H1 (cell line): ENCODE measurements around the gene GGCX. TPM values are rescaled to one million over a fixed set of nuclear protein-coding genes. Genes with fewer than 3 reads are reported as not detected.

Experiments
- ASH2L ChIP-seq: fragments of 200-600, 300-600 bp; sonication (generic); IDR thresholded peaks from one replicate; pipeline ENCODE4 v1.7.1; 2017; ENCODE audit warnings: low read length
- JUND ChIP-seq: IDR thresholded peaks from 2 replicates; pipeline ENCODE4 v1.6.1; 2011; ENCODE audit warnings: mild to moderate bottlenecking, improper control_type of control experiment, low read length
- MAFK ChIP-seq: IDR thresholded peaks from 2 replicates; pipeline ENCODE4 v1.6.1; 2012; ENCODE audit warnings: low read depth, mild to moderate bottlenecking, improper control_type of control experiment, low read length
- NANOG ChIP-seq: IDR thresholded peaks from 2 replicates; pipeline ENCODE4 v1.6.1; 2011; ENCODE audit warnings: low read length, low read depth, mild to moderate bottlenecking, inconsistent platforms; ENCODE audit not compliant: insufficient read depth, poor library complexity, severe bottlenecking
- SP4 ChIP-seq: IDR thresholded peaks from 2 replicates; pipeline ENCODE4 v1.6.1; 2012; ENCODE audit warnings: low read length, inconsistent platforms
- TAF1 ChIP-seq: IDR thresholded peaks from 2 replicates; pipeline ENCODE4 v1.6.1; 2011; ENCODE audit warnings: mild to moderate bottlenecking, low read depth, low read length
- polyA plus RNA-seq, 7 experiments: library from polyadenylated mRNA; depleted of rRNA in 3 of 7; stranded (reverse) in 5 of 7; unstranded in 2 of 7; fragments of >200 nt in 5 of 7; fragments of 200-250 nt in 2 of 7; gene quantifications; 1 replicate in 5 of 7; 2 replicates in 1 of 7; 4 replicates in 1 of 7; pipeline versions ENCODE4 v1.2.1 to v1.2.3, GENCODE V29; 2011 to 2013; ENCODE audit warnings: missing spikeins in 2 of 7, mixed read lengths in 2 of 7
- total RNA-seq: library from RNA; stranded (reverse); fragmentation: NEBNext Ultra II Directional; extraction: Animal tissue kit (Norgen Biotek cat#: 25700); gene quantifications from 2 replicates; pipeline ENCODE4 v1.2.1, GENCODE V29; 2021

GGCX gene
- total and polyA plus RNA-seq, 2 of the 8 experiments (the other 6 are each of a cell fraction or from before 2014, with no cell fraction given) = 29.4 to 33.8 TPM

DNA sequence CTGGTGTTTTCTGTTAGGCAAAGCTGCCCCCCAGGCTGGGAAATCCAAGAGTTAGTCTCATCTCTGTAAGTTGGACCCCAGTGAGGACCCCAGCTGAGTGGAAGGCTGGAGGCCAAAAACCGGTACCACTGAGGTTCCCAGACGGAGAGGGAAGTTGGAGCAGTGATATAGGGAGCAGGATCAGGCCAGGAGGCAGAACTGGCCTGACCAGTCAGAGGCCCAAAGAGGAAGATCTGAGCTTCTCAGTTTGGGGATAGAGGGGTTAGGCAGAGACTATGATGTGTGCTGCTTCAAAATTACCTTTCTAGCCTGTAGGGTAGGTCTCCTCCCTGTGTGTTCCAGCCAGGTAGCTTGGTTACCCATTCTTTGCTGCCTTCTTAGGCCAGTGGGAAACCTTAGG, 29.7 kb upstream of the GGCX start (continued):
- no peak for TF ChIP-seq ASH2L
- no peak for TF ChIP-seq MAFK
- TF ChIP-seq JUND = no peak
- no peak for TF ChIP-seq NANOG
- TF ChIP-seq TAF1 = no peak
- TF ChIP-seq SP4 = no peak
